ENCODE measurements around the gene ADORA3.

The ADORA3 gene

DNA sequence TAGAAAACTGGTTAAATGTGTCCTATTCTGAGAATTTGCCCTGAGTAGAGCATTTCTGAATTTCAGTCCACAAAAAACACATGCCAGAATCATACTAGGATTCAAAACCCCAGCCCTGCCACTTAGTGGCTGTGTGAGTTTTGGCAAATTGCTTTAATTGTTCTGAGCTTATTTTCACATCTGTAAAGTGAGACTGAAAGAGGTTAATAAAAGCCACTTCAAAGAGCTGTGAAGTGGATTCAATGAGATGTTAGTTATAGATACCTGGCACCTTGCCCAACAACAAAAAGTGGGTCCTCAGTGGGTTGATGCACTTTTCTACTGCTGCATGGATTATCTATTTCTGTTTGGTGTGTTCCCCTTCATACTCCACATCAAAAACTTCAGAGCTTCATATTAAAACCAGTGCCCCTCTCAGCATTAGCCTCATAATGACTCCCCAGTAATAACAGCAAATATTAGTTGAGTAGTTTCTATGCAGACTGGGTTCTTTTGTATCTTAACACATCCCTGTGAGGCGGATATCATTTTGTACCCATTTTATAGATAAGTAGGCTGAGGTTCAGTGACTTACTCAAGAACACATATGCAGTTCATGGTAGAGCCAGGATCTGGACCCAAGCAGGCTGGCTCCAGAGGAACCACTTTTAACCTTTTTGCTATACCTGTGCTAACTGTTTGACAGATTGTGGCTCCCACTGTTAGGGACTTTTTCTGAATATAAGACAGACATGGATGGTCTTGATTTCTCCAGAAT, 14.2 kb upstream of the ADORA3 start:
- Histone ChIP-seq H3K36me3 (ENCODE audit: insufficient read depth, low read length) (no peaks in the 10 kb centered on the region), H3K4me1 (ENCODE audit: control insufficient read depth, insufficient read depth, low read length) (peaks cover 13% of the 10 kb centered on the region), H3K4me2 (ENCODE audit: low read length) (no peak overlapping the region), H3K4me3 (ENCODE audit: low read length) (no peak overlapping the region), H3K9ac (ENCODE audit: low read depth, low read length) (no peak overlapping the region), H3K27me3 (ENCODE audit: control insufficient read depth, insufficient read depth, low read length) (no peaks in the 10 kb centered on the region), H3K9me3 (replicated peaks; ENCODE audit: low read length) (no peaks in the 10 kb centered on the region)

GRCh38 chr1:111516005-111516535, 12.6 kb upstream of the ADORA3 start:
- Histone ChIP-seq H3K4me1 (ENCODE audit: control insufficient read depth, insufficient read depth, low read length) (peaks cover 13% of the 10 kb centered on the region), H3K4me3 (ENCODE audit: low read length) (peak overlapping the region; percentile 71), H3K4me2 (ENCODE audit: low read length) (peak overlapping the region; percentile 92), H3K27me3 (ENCODE audit: control insufficient read depth, insufficient read depth, low read length) (no peaks in the 10 kb centered on the region), H3K36me3 (ENCODE audit: insufficient read depth, low read length) (no peaks in the 10 kb centered on the region), H3K9me3 (replicated peaks; ENCODE audit: low read length) (no peaks in the 10 kb centered on the region), H3K9ac (ENCODE audit: low read depth, low read length) (peak overlapping the region; percentile 29)

DNA sequence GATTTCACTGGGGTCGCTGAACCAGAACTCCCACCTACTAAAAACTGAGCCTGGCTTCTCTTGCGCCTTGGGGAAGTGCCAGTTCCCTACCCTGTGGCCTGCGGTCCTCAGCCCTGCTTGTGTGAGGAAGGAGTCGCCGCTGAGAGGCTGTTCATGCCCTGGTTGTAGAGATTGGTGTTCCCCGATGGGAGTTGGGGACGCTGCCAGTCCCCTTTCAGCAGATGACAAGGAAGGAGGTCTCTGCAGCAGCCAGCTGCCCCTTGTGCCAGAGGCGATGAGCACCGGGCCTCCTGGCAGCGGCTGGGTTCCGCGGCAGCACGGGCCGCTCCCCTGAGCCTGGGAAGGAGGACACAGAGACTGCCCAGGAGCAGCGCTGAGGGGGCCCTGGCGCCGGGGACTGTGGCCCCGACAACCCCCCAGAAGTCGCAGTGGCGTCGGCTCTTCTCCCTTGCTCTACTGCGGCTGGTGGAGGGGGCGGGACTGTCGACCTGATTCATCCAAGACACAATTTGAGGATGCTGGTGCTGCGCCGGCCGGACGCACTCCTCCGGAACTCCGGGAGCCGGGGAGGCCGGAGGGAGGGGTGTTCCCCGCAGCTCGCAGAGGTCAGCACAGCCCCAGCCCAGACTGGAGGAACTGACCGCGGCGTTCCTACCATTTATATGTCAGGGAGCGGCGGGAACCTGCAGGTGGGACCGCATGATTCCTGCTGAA, 12.0 kb upstream of the ADORA3 start:
- Histone ChIP-seq H3K9ac (ENCODE audit: low read depth, low read length) (peak overlapping the region; percentile 29), H3K27me3 (ENCODE audit: control insufficient read depth, insufficient read depth, low read length) (no peaks in the 10 kb centered on the region), H3K4me2 (ENCODE audit: low read length) (peak overlapping the region; percentile 92), H3K36me3 (ENCODE audit: insufficient read depth, low read length) (no peaks in the 10 kb centered on the region), H3K4me1 (ENCODE audit: control insufficient read depth, insufficient read depth, low read length) (peaks cover 13% of the 10 kb centered on the region), H3K9me3 (replicated peaks; ENCODE audit: low read length) (no peaks in the 10 kb centered on the region), H3K4me3 (ENCODE audit: low read length) (peak overlapping the region; percentile 71)

DNA sequence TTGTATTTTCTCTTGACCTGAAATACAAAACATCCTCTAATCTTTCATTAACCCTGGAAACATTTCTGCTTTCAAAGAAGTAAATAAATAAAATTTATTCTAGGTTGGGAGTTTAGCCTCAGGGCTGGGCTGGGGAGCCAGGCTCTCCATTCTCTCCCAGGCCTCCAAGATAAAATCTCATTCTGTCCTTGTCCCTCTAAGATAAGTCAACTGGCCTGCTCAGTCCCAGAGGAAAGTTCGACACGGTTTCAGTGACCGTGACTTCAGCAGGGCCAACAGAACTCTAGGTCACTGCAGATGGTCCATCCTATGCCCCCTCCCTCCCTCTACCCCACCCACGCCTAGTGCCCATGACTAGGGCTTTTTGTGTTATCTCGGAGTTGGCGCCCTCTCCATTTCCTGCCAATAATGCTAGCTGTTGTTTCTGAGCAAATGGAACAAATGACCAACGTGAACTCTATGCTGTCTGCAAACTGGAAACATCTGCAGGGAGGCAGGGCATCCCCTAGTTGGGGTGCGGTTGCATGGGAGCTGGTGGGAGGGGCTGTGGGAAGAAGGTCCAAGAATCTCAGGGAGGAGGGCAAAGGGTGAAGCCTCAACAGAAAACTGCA, 10.1 kb upstream of the ADORA3 start:
- no peaks in the 10 kb centered on the region for H3K36me3 ChIP-seq (ENCODE audit: insufficient read depth, low read length)
- peaks cover 15% of the 10 kb centered on the region for H3K4me1 ChIP-seq (ENCODE audit: control insufficient read depth, insufficient read depth, low read length)
- no peak overlapping the region for H3K4me3 ChIP-seq (ENCODE audit: low read length)
- no peak overlapping the region for H3K9ac ChIP-seq (ENCODE audit: low read depth, low read length)
- H3K27me3 ChIP-seq (ENCODE audit: control insufficient read depth, insufficient read depth, low read length), result no peaks in the 10 kb centered on the region
- H3K9me3 ChIP-seq (replicated peaks; ENCODE audit: low read length), result no peaks in the 10 kb centered on the region
- no peak overlapping the region for H3K4me2 ChIP-seq (ENCODE audit: low read length)

GRCh38 chr1:111512931-111513330, 9.5 kb upstream of the ADORA3 start:
- Histone ChIP-seq H3K4me2 (ENCODE audit: low read length) (no peak overlapping the region), H3K4me1 (ENCODE audit: control insufficient read depth, insufficient read depth, low read length) (peaks cover 19% of the 10 kb centered on the region), H3K36me3 (ENCODE audit: insufficient read depth, low read length) (no peaks in the 10 kb centered on the region), H3K9ac (ENCODE audit: low read depth, low read length) (no peak overlapping the region), H3K27me3 (ENCODE audit: control insufficient read depth, insufficient read depth, low read length) (no peaks in the 10 kb centered on the region), H3K9me3 (replicated peaks; ENCODE audit: low read length) (no peaks in the 10 kb centered on the region), H3K4me3 (ENCODE audit: low read length) (no peak overlapping the region)

DNA sequence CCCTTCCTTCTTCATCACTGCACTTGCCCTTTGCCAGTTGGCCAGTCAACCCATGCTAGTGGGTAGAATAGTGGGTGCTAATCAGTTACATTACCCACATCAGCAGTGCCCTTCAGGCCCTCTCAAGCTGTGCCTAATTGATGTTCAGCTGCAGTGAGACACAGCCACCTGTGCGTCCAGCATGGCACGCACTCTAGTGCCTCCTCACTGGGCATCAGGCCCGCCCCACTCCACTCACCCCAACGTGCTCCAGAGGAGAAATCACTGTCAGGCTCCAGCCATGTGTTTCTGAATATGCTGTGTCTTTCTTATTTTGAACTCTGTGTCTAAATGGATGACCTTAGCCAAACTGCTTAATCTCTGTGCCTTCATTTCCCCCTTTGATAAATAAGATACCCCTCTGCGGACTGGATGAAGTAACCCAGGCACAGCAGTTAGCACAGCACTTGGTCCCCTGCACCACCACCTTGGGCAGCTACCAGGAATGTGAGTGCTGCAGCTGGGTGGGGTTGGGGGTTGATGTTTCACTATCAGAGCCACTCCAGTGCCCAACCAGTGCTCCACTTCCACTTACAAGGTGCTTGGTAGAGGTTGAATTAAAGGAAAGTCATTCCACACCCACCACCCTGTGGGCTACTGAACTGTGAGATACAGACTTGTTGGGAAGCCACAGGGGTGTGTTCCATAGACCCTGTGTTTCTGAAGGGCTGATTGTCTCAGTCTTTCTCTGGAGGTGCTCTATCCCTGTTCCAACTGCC, 8.9 kb upstream of the ADORA3 start:
- no peak overlapping the region for H3K4me3 ChIP-seq (ENCODE audit: low read length)
- no peaks in the 10 kb centered on the region for H3K9me3 ChIP-seq (replicated peaks; ENCODE audit: low read length)
- H3K4me2 ChIP-seq (ENCODE audit: low read length), result no peak overlapping the region
- no peaks in the 10 kb centered on the region for H3K27me3 ChIP-seq (ENCODE audit: control insufficient read depth, insufficient read depth, low read length)
- no peaks in the 10 kb centered on the region for H3K36me3 ChIP-seq (ENCODE audit: insufficient read depth, low read length)
- peaks cover 25% of the 10 kb centered on the region for H3K4me1 ChIP-seq (ENCODE audit: control insufficient read depth, insufficient read depth, low read length)
- H3K9ac ChIP-seq (ENCODE audit: low read depth, low read length), result no peak overlapping the region

- Histone ChIP-seq H3K9ac (ENCODE audit: low read depth, low read length) (no peak overlapping the region), H3K4me1 (ENCODE audit: control insufficient read depth, insufficient read depth, low read length) (peaks cover 28% of the 10 kb centered on the region), H3K36me3 (ENCODE audit: insufficient read depth, low read length) (no peaks in the 10 kb centered on the region), H3K9me3 (replicated peaks; ENCODE audit: low read length) (no peaks in the 10 kb centered on the region), H3K4me3 (ENCODE audit: low read length) (no peak overlapping the region), H3K4me2 (ENCODE audit: low read length) (no peak overlapping the region), H3K27me3 (ENCODE audit: control insufficient read depth, insufficient read depth, low read length) (no peaks in the 10 kb centered on the region)
These were observed 7.9 kb upstream of the ADORA3 start for GRCh38 chr1:111511370-111511769.

DNA sequence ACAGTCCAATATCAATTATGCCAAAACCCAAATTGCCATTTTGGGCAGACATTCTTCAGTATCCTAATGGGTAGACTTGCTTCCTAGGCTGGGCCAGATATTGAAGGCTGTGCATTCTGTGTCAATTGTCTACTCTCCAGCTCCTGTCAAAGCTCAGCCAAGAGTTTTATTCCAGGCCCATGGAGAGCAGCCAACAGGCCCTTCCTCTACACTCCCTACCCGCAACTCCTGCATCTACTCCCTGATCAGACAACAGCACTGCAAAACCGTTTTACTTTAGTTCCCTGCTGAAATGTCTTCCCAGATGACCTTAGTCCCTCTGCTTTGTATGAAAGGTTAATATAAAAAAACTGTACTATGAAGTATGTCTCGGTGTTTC, 6.6 kb upstream of the ADORA3 start:
- H3K4me1 ChIP-seq (ENCODE audit: control insufficient read depth, insufficient read depth, low read length), result peaks cover 17% of the 10 kb centered on the region
- no peak overlapping the region for H3K4me2 ChIP-seq (ENCODE audit: low read length)
- no peaks in the 10 kb centered on the region for H3K36me3 ChIP-seq (ENCODE audit: insufficient read depth, low read length)
- no peak overlapping the region for H3K9ac ChIP-seq (ENCODE audit: low read depth, low read length)
- H3K27me3 ChIP-seq (ENCODE audit: control insufficient read depth, insufficient read depth, low read length), result peaks cover under 1% of the 10 kb centered on the region
- H3K4me3 ChIP-seq (ENCODE audit: low read length), result no peak overlapping the region
- H3K9me3 ChIP-seq (replicated peaks; ENCODE audit: low read length), result no peaks in the 10 kb centered on the region

GRCh38 chr1:111507411-111508201, 4.2 kb upstream of the ADORA3 start:
- Histone ChIP-seq H3K27me3 (ENCODE audit: control insufficient read depth, insufficient read depth, low read length) (peaks cover 12% of the 10 kb centered on the region), H3K36me3 (ENCODE audit: insufficient read depth, low read length) (no peaks in the 10 kb centered on the region), H3K9ac (ENCODE audit: low read depth, low read length) (peak overlapping the region; percentile 78), H3K4me2 (ENCODE audit: low read length) (peak overlapping the region; percentile 78), H3K4me3 (ENCODE audit: low read length) (peak overlapping the region; percentile 46), H3K9me3 (replicated peaks; ENCODE audit: low read length) (no peaks in the 10 kb centered on the region), H3K4me1 (ENCODE audit: control insufficient read depth, insufficient read depth, low read length) (peaks cover 17% of the 10 kb centered on the region)

GRCh38 chr1:111506561-111506960, 3.1 kb upstream of the ADORA3 start:
- H3K4me3 ChIP-seq (ENCODE audit: low read length), result no peak overlapping the region
- H3K9ac ChIP-seq (ENCODE audit: low read depth, low read length), result no peak overlapping the region
- peaks cover 17% of the 10 kb centered on the region for H3K4me1 ChIP-seq (ENCODE audit: control insufficient read depth, insufficient read depth, low read length)
- H3K36me3 ChIP-seq (ENCODE audit: insufficient read depth, low read length), result no peaks in the 10 kb centered on the region
- H3K9me3 ChIP-seq (replicated peaks; ENCODE audit: low read length), result no peaks in the 10 kb centered on the region
- no peak overlapping the region for H3K4me2 ChIP-seq (ENCODE audit: low read length)
- H3K27me3 ChIP-seq (ENCODE audit: control insufficient read depth, insufficient read depth, low read length), result peaks cover 14% of the 10 kb centered on the region

Measured in skeletal muscle satellite cell (primary cell).